Measurements from ENCODE around the gene GALE.
"Not testable (repeated sequence)": the region's sequence is repeated elsewhere in the genome, so short reads cannot be mapped to it uniquely, and the experiment has no call there.

GALE gene

DNA sequence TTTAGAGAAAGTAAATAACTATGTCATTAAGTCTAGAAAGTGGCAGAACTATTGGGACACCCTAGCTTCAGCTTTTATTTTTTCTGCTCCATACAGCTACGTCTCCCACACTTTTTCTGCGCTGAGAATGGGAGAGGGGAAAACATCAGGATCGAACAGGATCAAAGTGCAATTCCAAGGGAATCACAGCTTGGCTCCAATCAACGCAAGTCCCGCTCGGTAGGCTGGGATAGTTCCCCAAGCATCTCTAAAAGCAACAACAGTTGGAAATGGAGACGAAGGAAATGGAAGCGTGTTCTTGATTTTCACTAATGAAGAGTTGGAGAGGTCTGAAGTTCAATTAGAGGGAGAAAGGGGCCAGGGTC, 24.1 kb upstream of the GALE start:
- Mint-ChIP-seq H3K9me3 (no peaks in the 10 kb centered on the region), H3K27ac (peak overlapping the region; percentile 97), H3K4me3 (peak overlapping the region; percentile 93 to 97), H3K36me3 (peaks cover 4 to 8% of the 10 kb centered on the region in 2 donors), H3K4me1 (peaks cover 10 to 34% of the 10 kb centered on the region in 2 donors), H3K27me3 (no peaks in the 10 kb centered on the region)
- ATAC-seq (replicated peaks) = peak in 1 of 2 donors; percentile 42
- no peak for DNase-seq

DNA sequence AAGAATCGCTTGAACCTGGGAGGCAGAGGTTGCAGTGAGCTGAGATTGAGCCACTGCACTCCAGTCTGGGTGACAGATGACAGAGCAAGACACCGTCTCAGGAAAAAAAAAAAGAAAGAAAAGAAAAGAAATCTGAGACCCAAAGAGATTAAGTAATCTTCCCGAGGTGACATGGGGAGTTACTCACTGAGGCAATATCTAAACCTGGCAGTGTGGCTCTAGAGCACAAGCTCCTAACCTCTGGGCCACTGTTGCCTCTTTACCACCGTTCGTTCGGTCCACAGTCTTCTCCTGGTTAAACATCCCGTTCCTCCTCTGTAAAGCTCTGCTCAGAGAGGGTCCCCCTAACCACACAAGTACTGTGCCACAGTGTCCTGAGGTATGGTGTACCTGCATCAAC, 23.2 kb upstream of the GALE start:
- Mint-ChIP-seq H3K4me3 (peak overlapping the region; percentile 32 to 60), H3K9me3 (no peaks in the 10 kb centered on the region), H3K27ac (peak overlapping the region; percentile 62), H3K4me1 (peaks cover 10 to 34% of the 10 kb centered on the region in 2 donors), H3K36me3 (peaks cover 4 to 8% of the 10 kb centered on the region in 2 donors), H3K27me3 (no peaks in the 10 kb centered on the region)
- ATAC-seq (replicated peaks) = no peak
- no peak for DNase-seq

DNA sequence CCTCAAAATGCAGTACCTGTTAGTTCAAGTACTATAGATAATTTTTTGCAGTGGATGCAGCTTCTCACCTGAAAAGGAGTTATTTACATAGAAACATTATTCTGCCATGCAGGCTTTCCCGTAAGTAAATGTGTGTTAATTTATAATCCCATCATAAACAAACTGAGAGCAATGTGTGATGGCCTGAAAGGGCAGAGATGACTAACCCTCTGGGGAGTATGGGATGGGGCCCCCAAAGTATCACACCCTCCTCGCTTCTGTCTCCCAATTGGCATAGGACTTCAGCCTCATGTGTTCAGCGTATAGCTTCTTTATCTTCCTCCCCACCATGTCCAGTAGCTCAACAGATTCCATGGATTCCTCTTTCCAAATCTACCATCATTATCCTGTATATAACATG, 17.1 kb upstream of the GALE start:
- Mint-ChIP-seq H3K4me3 (no peak overlapping the region), H3K36me3 (peaks cover 24 to 31% of the 10 kb centered on the region in 2 donors), H3K4me1 (peaks cover 5 to 22% of the 10 kb centered on the region in 2 donors), H3K27ac (no peak overlapping the region), H3K27me3 (no peaks in the 10 kb centered on the region), H3K9me3 (no peaks in the 10 kb centered on the region)
- no peak for DNase-seq
- peak in 1 of 2 donors; percentile 38 for ATAC-seq (replicated peaks)

DNA sequence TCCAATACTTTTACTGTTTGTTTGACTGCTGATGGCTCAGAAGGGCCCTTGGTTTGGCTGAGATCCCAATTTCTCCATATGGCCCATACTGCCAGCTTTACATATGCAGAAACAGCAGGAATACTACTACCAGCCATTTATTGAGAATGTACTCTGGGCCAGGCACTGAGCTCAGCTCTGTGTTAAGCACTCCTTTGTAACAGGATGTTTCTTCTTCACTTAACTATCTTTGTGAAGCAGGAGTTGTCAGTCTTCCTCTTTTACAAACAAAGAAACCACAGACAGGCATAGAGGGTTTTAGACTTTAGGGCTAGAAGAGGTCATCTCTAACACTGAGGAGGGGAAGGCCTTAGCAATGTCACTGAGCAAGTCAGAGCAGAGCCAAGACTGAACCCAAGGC, 16.4 kb upstream of the GALE start:
- Mint-ChIP-seq H3K27ac (no peak overlapping the region), H3K27me3 (no peaks in the 10 kb centered on the region), H3K36me3 (peaks cover 29 to 38% of the 10 kb centered on the region in 2 donors), H3K9me3 (no peaks in the 10 kb centered on the region), H3K4me1 (peaks cover 8 to 26% of the 10 kb centered on the region in 2 donors), H3K4me3 (no peak overlapping the region)
- ATAC-seq (replicated peaks) = no peak
- DNase-seq = no peak

DNA sequence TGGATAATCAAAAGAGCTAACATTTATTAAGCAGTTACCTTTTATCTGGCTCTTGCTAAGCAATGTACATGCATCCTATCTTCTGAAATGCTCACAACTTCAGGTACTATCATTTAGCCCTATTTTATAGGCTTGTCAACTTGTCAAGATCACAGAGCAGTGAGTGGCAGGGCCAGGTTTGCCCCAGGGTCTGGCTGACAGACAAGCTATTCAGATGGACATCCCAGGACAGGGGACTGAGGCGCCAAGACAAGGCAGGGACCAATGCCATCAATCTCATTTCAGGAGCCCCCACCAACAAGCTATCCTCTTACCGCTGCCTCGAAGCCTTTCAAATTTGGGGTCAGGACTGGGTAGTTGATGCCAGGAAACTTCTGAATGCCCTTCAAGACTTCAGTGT, 15.8 kb upstream of the GALE start:
- Mint-ChIP-seq H3K9me3 (no peaks in the 10 kb centered on the region), H3K27ac (no peak overlapping the region), H3K36me3 (peaks cover 32 to 37% of the 10 kb centered on the region in 2 donors), H3K4me1 (peaks cover 9 to 24% of the 10 kb centered on the region in 2 donors), H3K4me3 (no peak overlapping the region), H3K27me3 (no peaks in the 10 kb centered on the region)
- DNase-seq (no peak), ATAC-seq (replicated peaks) (no peak)

DNA sequence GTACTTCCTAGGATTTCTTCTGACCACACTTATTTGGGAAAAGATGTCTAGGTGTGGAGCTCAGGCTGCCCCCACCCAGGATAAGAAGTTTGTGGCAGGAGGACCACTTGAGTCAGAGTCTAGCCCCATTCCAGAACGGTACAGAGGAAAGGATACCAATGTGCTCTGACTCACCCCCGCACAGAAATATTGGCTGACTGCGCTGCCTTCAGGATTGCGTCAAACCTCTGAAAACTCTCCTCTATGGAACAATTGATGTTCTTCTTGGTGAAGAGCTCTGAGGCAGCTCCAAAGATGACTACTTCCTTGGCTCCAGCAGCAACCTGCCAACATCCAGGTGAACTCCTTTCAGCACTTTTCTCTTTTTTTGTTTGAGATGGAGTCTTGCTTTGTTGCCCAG, 13.5 kb upstream of the GALE start:
- no peak for ATAC-seq (replicated peaks)
- H3K36me3 Mint-ChIP-seq = peaks cover 28 to 40% of the 10 kb centered on the region in 2 donors
- no peak overlapping the region for H3K27ac Mint-ChIP-seq
- no peaks in the 10 kb centered on the region for H3K27me3 Mint-ChIP-seq
- H3K4me1 Mint-ChIP-seq = peaks cover 25 to 38% of the 10 kb centered on the region in 2 donors
- H3K9me3 Mint-ChIP-seq = no peaks in the 10 kb centered on the region
- H3K4me3 Mint-ChIP-seq = no peak overlapping the region
- no peak for DNase-seq

DNA sequence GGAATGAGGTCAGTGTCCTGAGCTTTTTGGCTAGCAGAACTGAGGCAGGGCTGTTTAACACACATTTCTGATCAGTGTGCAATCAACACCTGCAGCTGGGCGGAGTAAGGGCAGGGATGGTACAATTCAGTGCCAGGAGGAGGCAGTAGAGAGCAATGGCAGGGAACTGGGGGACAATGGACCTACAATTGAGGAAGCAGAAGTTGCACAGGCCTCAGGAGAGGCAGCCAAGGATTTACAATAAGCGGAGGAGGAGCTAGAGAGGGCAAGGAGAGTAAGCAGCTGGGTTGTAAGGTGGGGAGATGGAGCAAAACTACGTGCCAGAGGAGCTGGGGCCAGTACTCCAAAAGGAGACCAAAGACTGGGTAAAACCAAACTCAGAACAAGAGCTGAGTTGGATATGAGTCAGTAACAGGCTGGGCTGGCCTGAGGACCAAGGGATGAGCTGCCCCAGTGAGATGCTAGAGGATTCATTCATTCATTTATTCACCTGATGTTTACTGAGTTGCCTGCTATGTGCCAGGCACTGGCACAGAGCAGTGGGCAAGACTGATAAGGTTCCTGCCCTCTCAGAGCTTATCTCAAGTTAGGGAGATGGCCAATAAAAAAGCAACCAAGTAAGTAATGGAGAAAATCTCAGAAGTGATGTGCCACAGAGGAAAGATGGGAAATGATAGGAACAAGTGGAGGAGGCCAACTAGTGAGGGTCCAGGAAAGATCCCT, 10.4 kb upstream of the GALE start:
- Mint-ChIP-seq H3K27ac (peak overlapping the region; percentile 59), H3K27me3 (no peaks in the 10 kb centered on the region), H3K9me3 (no peaks in the 10 kb centered on the region), H3K4me3 (no peak overlapping the region), H3K4me1 (peaks cover 27 to 37% of the 10 kb centered on the region in 2 donors), H3K36me3 (peaks cover 16 to 34% of the 10 kb centered on the region in 2 donors)
- ATAC-seq (replicated peaks) = peak; percentile 86 to 91
- DNase-seq = peak; percentile 64

DNA sequence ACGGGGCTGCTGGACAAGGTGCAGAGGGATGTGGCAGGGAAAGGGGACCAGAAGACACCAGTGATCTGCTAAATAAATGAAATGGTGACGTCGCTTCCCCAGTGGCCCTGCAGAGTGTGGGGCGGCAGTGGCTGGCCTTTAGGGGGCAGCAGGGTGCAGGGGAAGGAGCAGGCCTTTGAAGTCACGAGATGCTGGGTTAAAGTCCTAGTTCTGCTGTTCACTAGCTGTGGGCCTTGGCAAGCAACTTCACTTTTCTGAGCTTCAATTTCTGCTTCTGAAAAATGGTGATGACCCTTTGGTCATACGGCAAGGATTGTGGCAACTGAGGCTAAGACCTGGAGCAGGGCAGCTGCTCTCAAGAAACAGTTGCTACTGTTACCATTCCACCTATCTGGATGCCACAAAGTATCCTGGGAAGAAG, 9.2 kb upstream of the GALE start:
- Mint-ChIP-seq H3K9me3 (no peaks in the 10 kb centered on the region), H3K27ac (peak overlapping the region; percentile 42), H3K36me3 (peaks cover 16 to 44% of the 10 kb centered on the region in 2 donors), H3K4me1 (peaks cover 35 to 37% of the 10 kb centered on the region in 2 donors), H3K4me3 (no peak overlapping the region), H3K27me3 (no peaks in the 10 kb centered on the region)
- DNase-seq = peak; percentile 73
- peak; percentile 87 to 89 for ATAC-seq (replicated peaks)

DNA sequence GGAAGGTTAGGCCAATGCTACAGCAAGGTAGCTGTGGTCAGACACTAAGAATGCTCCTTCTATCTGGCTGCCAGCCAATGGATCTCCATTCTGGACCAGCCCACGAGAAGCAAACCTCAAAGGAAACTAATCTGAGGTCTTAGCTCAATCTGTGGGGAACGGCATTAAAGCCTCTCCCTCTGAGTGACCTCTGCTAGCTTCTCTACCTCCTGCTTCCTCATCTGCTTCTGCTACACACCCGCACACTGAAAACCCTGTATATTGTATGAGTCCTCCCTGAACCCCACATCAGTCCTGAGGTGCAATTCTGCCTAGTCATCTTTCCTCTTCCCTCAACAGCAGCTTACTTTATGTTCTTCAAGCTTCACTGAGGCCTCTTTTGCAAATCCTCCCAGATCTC, 6.9 kb upstream of the GALE start:
- Mint-ChIP-seq H3K4me1 (peaks cover 33% of the 10 kb centered on the region in 2 donors), H3K4me3 (no peak overlapping the region), H3K36me3 (peaks cover 11 to 46% of the 10 kb centered on the region in 2 donors), H3K27ac (peak overlapping the region; percentile 2), H3K27me3 (no peaks in the 10 kb centered on the region), H3K9me3 (no peaks in the 10 kb centered on the region)
- ATAC-seq (replicated peaks) (no peak), DNase-seq (no peak)

DNA sequence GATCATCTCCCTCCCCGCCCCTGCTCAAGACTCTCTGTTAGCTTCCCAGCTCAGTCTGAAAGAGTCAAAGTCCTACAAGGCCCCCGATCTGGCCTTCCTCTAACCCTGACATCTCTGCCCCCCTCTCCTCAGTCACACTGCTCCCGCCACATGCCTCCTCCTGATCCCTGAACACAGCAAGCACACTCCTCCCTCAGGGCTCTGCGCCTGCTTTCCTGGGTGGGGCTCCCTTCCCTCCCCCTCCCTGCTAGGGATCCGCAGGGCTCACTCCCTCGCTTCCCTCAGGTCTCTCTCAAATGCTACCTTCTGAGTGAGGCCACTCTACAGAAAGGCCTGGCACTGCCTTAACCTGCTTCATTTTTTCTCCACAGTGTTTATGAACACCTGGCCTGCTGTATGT, 5.7 kb upstream of the GALE start:
- Mint-ChIP-seq H3K27ac (peak overlapping the region; percentile 42), H3K4me1 (peaks cover 32 to 34% of the 10 kb centered on the region in 2 donors), H3K4me3 (no peak overlapping the region), H3K9me3 (no peaks in the 10 kb centered on the region), H3K27me3 (no peaks in the 10 kb centered on the region), H3K36me3 (peaks cover 4 to 37% of the 10 kb centered on the region in 2 donors)
- DNase-seq (no peak), ATAC-seq (replicated peaks) (no peak)

DNA sequence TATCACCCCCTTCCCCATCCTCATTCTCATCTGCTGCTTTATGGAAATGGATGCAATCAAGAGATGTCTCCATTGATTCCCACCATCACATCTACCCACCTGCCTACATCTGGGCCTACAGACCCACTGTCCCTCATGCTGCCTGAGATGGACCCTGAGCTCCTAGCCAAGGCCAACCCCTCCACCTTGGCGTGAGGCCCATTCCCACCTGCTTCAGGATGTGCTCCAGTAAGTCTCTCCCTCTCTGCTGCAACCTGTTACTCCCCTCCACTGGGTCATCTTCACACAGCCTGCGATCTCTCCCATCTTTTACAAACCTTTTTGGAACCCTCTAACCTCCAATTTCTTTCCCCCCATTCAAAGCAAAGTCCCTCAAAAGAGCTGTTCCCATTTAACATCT, 4.5 kb upstream of the GALE start:
- Mint-ChIP-seq H3K4me3 (no peak overlapping the region), H3K27ac (peak overlapping the region; percentile 75)

DNA sequence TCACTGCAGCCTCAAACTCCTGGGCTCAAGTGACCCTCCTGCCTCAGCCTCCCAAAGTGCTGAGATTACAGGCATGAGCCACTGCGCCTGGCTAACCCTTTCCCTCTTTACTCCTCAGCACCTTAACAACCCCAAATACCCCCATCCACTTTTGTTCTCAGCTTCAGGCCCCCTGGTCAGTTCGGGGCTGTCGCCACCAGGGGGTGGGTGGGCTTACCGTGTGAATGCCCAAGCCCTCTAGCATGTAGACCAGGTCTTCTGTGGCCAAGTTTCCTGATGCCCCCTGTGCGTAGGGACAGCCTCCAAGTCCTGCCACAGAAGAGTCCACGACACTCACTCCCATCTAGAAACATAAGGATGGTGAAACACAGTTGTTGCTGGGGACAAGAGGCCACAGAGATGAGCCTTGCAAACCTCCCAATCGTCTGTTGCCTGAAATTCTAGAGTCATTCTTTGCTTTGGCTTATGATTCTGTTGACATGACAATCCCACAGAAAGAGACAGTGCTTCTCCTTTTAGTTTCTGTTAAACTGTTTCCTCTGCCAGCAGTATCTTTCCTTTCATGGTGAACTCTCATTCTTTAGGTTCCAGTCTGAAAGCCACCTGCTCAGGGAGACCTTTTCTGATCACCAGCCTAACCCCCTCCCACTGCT, 3.8 kb upstream of the GALE start:
- no peaks in the 10 kb centered on the region for H3K27me3 Mint-ChIP-seq
- no peak for DNase-seq
- H3K9me3 Mint-ChIP-seq = no peaks in the 10 kb centered on the region
- ATAC-seq (replicated peaks) = no peak
- H3K4me1 Mint-ChIP-seq = peaks cover 22 to 26% of the 10 kb centered on the region in 2 donors
- no peak overlapping the region for H3K4me3 Mint-ChIP-seq
- peaks cover 1 to 37% of the 10 kb centered on the region in 2 donors for H3K36me3 Mint-ChIP-seq
- peak overlapping the region; percentile 84 for H3K27ac Mint-ChIP-seq

More for the DNA sequence above, 4.5 kb upstream of the GALE start:
- ATAC-seq (replicated peaks) (no peak), DNase-seq (no peak)
- Mint-ChIP-seq H3K27me3 (no peaks in the 10 kb centered on the region), H3K4me1 (peaks cover 24 to 25% of the 10 kb centered on the region in 2 donors), H3K36me3 (peaks cover 1 to 37% of the 10 kb centered on the region in 2 donors), H3K9me3 (no peaks in the 10 kb centered on the region)

DNA sequence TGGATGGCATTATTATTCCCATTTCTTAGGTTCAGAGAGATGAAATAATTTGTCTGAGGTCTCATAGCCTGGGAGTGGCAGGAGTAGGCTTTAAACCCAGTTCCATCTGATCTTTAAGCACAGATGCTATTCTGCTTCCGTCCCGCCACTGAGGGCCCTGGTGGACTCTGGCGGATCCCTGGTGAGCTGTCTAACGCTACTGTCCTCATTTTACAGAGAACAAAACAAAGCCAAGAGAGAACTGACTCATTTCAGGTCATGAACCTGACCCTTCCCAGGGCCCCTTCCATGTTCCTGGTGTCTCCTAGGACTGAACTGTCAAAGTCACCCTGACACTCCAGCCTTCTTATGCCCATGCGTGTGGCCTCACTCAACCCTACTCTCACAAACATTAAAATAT, 3.1 kb upstream of the GALE start:
- DNase-seq = no peak
- no peaks in the 10 kb centered on the region for H3K27me3 Mint-ChIP-seq
- peak overlapping the region; percentile 5 for H3K27ac Mint-ChIP-seq
- peaks cover 27 to 32% of the 10 kb centered on the region in 2 donors for H3K4me1 Mint-ChIP-seq
- no peak for ATAC-seq (replicated peaks)
- H3K36me3 Mint-ChIP-seq = peaks cover 5 to 42% of the 10 kb centered on the region in 2 donors
- no peak overlapping the region for H3K4me3 Mint-ChIP-seq
- no peaks in the 10 kb centered on the region for H3K9me3 Mint-ChIP-seq

DNA sequence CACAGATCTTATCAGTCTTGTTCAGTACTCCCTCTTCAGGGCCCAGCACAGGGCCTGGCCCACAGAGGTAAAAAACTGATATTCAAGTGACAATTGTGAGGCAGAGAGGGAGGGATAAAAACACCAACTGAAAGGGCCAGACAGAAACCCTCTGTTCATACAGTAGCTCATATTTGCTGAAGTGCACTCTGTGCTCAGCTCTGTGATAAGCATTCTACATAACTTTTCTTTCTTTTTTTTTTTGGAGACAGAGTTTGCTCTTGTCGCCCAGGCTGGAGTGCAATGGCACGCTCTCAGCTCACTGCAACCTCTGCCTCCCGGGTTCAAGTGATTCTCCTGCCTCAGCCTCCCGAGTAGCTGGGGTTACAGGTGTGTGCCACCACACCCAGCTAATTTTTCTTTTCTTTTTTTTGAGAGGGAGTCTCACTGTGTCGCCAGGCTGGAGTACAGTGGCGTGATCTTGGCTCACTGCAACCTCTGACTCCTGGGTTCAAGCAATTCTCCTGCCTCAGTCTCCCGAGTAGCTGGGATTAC, 2.3 kb upstream of the GALE start:
- peak overlapping the region in 1 of 2 donors; percentile 8 for H3K4me3 Mint-ChIP-seq
- not testable (repeated sequence) for H3K9me3 Mint-ChIP-seq; ATAC-seq (replicated peaks); H3K27me3 Mint-ChIP-seq; H3K27ac Mint-ChIP-seq; DNase-seq
- peaks cover 9 to 46% of the 10 kb centered on the region in 2 donors for H3K36me3 Mint-ChIP-seq
- peaks cover 29 to 35% of the 10 kb centered on the region in 2 donors for H3K4me1 Mint-ChIP-seq

DNA sequence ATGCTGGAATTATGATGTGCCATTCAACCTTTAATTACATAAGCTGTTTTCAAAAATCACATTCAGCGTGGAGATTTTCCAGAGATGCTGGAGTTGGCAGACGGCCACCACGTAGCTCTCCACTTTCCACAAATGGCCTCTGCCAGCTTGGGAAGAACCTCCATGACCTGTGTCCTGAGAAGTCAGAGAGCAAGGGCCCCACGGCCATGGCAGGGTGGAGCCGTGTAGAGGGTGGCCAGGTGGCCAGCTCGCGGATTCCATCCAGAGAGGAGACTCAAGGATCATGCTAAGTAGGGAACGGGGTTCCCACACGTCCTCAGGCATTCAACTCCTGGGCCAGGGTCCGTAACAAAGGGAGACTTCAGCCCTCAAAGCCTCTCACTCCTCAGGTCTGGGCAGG, 1.3 kb upstream of the GALE start:
- H3K27me3 Mint-ChIP-seq = no peaks in the 10 kb centered on the region
- H3K27ac Mint-ChIP-seq = peak overlapping the region; percentile 11
- ATAC-seq (replicated peaks) (no peak), DNase-seq (no peak)
- H3K9me3 Mint-ChIP-seq = no peaks in the 10 kb centered on the region
- peak overlapping the region; percentile 59 to 68 for H3K4me3 Mint-ChIP-seq
- peaks cover 12 to 43% of the 10 kb centered on the region in 2 donors for H3K36me3 Mint-ChIP-seq
- H3K4me1 Mint-ChIP-seq = peaks cover 23 to 30% of the 10 kb centered on the region in 2 donors
